GM12878 (cell line): Measurements from ENCODE around the gene KRTAP10-2. TPM values are rescaled to one million over a fixed set of nuclear protein-coding genes. Genes with fewer than 3 reads are reported as not detected.

ENCODE experiments used
- ATAC-seq: fragments of 200-7000 bp; cut with Tn5 transposase; 3 replicates; pipeline ENCODE4 v1.9.1; 2020; ENCODE audit warnings: mild to moderate bottlenecking, moderate library complexity
- BruUV-seq: library from RNA; stranded (reverse); fragments of 400-500 nt; replicated peaks from 2 replicates; lab custom pipeline; 2021; lab: Mats Ljungman, UMichigan
- CTCF ChIA-PET: fragments of 300-600 bp; sonication (Branson Sonifier 250); formaldehyde crosslinking; extraction: SDS; loops from one replicate; lab custom pipeline; 2021; ENCODE audit warnings: inconsistent platforms; lab: Yijun Ruan, JAX
- POLR2A ChIA-PET: fragments of 350-600 bp; formaldehyde crosslinking; extraction: SDS; loops from one replicate; lab custom pipeline; 2021; ENCODE audit warnings: inconsistent platforms; lab: Charles Lee
- RAD21 ChIA-PET: fragments of 300-600 bp; sonication (Branson Sonifier 250); formaldehyde crosslinking; loops from one replicate; lab custom pipeline; 2023; ENCODE audit warnings: antibody characterized with exemption; ENCODE audit not compliant: unreplicated experiment; lab: Charles Lee
- SMC1A ChIA-PET: fragments of 300-600 bp; sonication (Branson Sonifier 250); formaldehyde crosslinking; loops from one replicate; lab custom pipeline; 2023; ENCODE audit not compliant: unreplicated experiment, uncharacterized antibody; lab: Charles Lee
- DNase-seq: peaks from one replicate; pipeline ENCODE4 v3.0.0-alpha.2; 2011; ENCODE audit warnings: low read depth, low spot score
- FAIRE-seq: peaks from 3 replicates; lab custom pipeline; 2011; peaks lifted over from hg19 to GRCh38; lab: Jason Lieb, UNC
- H2AFZ ChIP-seq: 2 replicates; pipeline ENCODE4 v1.6.0; 2011; ENCODE audit warnings: low read depth, low read length, control low read depth; ENCODE audit not compliant: control insufficient read depth
- H3K27ac ChIP-seq: 2 replicates; pipeline ENCODE4 v1.5.1; 2011; ENCODE audit warnings: control low read depth; ENCODE audit not compliant: control insufficient read depth, insufficient read depth
- H3K27me3 ChIP-seq, 2 experiments: replicated peaks in 1 of 2; 2 replicates each; pipeline versions ENCODE4 v1.6.0 to v1.6.1; 2011; ENCODE audit warnings: low read length in 1 of 2; ENCODE audit not compliant: control insufficient read depth in 2 of 2, insufficient read depth in 2 of 2
- H3K36me3 ChIP-seq, 2 experiments: 2 replicates each; pipeline ENCODE4 v1.5.1; 2011; ENCODE audit warnings: low read length in 1 of 2; ENCODE audit not compliant: control insufficient read depth in 2 of 2, insufficient read depth in 2 of 2
- H3K4me1 ChIP-seq: 2 replicates; pipeline ENCODE4 v1.6.1; 2011; ENCODE audit warnings: mild to moderate bottlenecking, low read length, moderate library complexity, mixed read lengths; ENCODE audit not compliant: control insufficient read depth, insufficient read depth
- H3K4me2 ChIP-seq: 2 replicates; pipeline ENCODE4 v1.6.0; 2011; ENCODE audit warnings: control low read depth; ENCODE audit not compliant: control insufficient read depth, insufficient read depth
- H3K4me3 ChIP-seq: fragments of 200-600 bp; sonication (generic); 2 replicates; pipeline ENCODE4 v1.5.1; 2016
- H3K79me2 ChIP-seq: 2 replicates; pipeline ENCODE4 v1.6.0; 2011; ENCODE audit warnings: low read length; ENCODE audit not compliant: control insufficient read depth, insufficient read depth
- H3K9ac ChIP-seq: 2 replicates; pipeline ENCODE4 v1.8.0; 2011; ENCODE audit warnings: low read length, control low read depth, mixed read lengths; ENCODE audit not compliant: control insufficient read depth, insufficient read depth
- H3K9me3 ChIP-seq: replicated peaks from 3 replicates; pipeline ENCODE4 v1.5.1; 2011; ENCODE audit warnings: mild to moderate bottlenecking, low read length; ENCODE audit not compliant: control insufficient read depth, insufficient read depth
- H4K20me1 ChIP-seq: 2 replicates; pipeline ENCODE4 v1.6.0; 2011; ENCODE audit not compliant: control insufficient read depth, insufficient read depth
- E4F1 ChIP-seq: fragments of 450-650 bp; IDR thresholded peaks from 2 replicates; pipeline ENCODE4 v1.6.1; 2018; ENCODE audit warnings: borderline replicate concordance, mild to moderate bottlenecking; ENCODE audit not compliant: partially characterized antibody
- FOXK2 ChIP-seq: fragments of 450-650 bp; IDR thresholded peaks from 2 replicates; pipeline ENCODE4 v1.6.1; 2017; ENCODE audit warnings: mild to moderate bottlenecking, moderate library complexity
- GABPA ChIP-seq: IDR thresholded peaks from 2 replicates; pipeline ENCODE4 v1.6.1; 2014; ENCODE audit warnings: antibody characterized with exemption, low read depth, mild to moderate bottlenecking, inconsistent platforms
- HSF1 ChIP-seq: fragments of 150-350 bp; IDR thresholded peaks from 2 replicates; pipeline ENCODE4 v1.6.1; 2014; ENCODE audit warnings: mild to moderate bottlenecking, low read depth, low read length
- KAT2A ChIP-seq: conservative IDR thresholded peaks from 2 replicates; pipeline ENCODE4 v1.6.1; 2011; ENCODE audit warnings: low read depth, low read length; ENCODE audit not compliant: control insufficient read depth
- MTA2 ChIP-seq: fragments of 450-650 bp; IDR thresholded peaks from 2 replicates; pipeline ENCODE4 v1.6.1; 2016; ENCODE audit warnings: low read depth, mild to moderate bottlenecking, moderate library complexity
- NFXL1 ChIP-seq: fragments of 450-650 bp; IDR thresholded peaks from 2 replicates; pipeline ENCODE4 v1.6.1; 2017; ENCODE audit warnings: antibody characterized with exemption, mild to moderate bottlenecking, borderline replicate concordance
- NR2C2 ChIP-seq: IDR thresholded peaks from 2 replicates; pipeline ENCODE4 v1.6.1; 2011; ENCODE audit warnings: borderline replicate concordance, low read depth; ENCODE audit not compliant: control insufficient read depth, insufficient read length
- NRF1 ChIP-seq: conservative IDR thresholded peaks from 2 replicates; pipeline ENCODE4 v1.6.1; 2011; ENCODE audit warnings: mild to moderate bottlenecking, low read depth, low read length, improper control_type of control experiment
- PKNOX1 ChIP-seq: fragments of 450-650 bp; IDR thresholded peaks from 2 replicates; pipeline ENCODE4 v1.6.1; 2016; ENCODE audit warnings: mild to moderate bottlenecking
- RB1 ChIP-seq: fragments of 450-650 bp; formaldehyde crosslinking; IDR thresholded peaks from 2 replicates; pipeline ENCODE4 v1.6.1; 2017; ENCODE audit warnings: mild to moderate bottlenecking, borderline replicate concordance
- ZBTB33 ChIP-seq: fragments of 450-650 bp; IDR thresholded peaks from 2 replicates; pipeline ENCODE4 v1.6.1; 2017; ENCODE audit warnings: mild to moderate bottlenecking
- ZNF207 ChIP-seq: fragments of 450-650 bp; IDR thresholded peaks from 2 replicates; pipeline ENCODE4 v1.6.1; 2014; ENCODE audit warnings: antibody characterized with exemption, mild to moderate bottlenecking, borderline replicate concordance
- WGBS: methylation state at CpG from one replicate; pipeline ENCODE4 v1.1.6; 2016; ENCODE audit warnings: low lambda C conversion rate; ENCODE audit not compliant: insufficient replicate concordance, insufficient coverage; ENCODE audit errors: missing lambda C conversion rate; 5-methylcytosine and 5-hydroxymethylcytosine counted together
- in situ Hi-C: fragments of 300-500 bp; cut with MboI; formaldehyde crosslinking; loops from 9 replicates; pipeline ENCODE4 v1.14.3; 2018; ENCODE audit warnings: mixed read lengths
- intact Hi-C: fragments of 100-400 bp; cut with micrococcal nuclease; formaldehyde crosslinking; loops from one replicate; pipeline ENCODE4 v1.14.2; 2022; ENCODE audit not compliant: unreplicated experiment
- polyA plus RNA-seq, 11 experiments: library from polyadenylated mRNA; depleted of rRNA in 4 of 11; unstranded in 6 of 11; stranded (reverse) in 5 of 11; fragments of >200 nt; fragmentation: Nextera tagmentation in 4 of 11; fragmentation: Illumina TruSeq in 1 of 11; extraction: Ambion mirVana in 4 of 11; extraction: Trizol in 1 of 11; gene quantifications; 1 replicate in 1 of 11; 2 replicates in 10 of 11; pipeline versions ENCODE4 v1.2.1 to v1.2.3, GENCODE V29; 2011 to 2016; ENCODE audit warnings: inconsistent platforms in 2 of 11, missing spikeins in 2 of 11, low read depth in 1 of 11
- total RNA-seq, 4 experiments: library from RNA; depleted of rRNA in 3 of 4; stranded (reverse); fragments of >200 nt in 3 of 4; fragmentation: Illumina TruSeq in 1 of 4; extraction: Trizol in 1 of 4; gene quantifications; 2 replicates each; pipeline versions ENCODE4 v1.2.1 to v1.2.3, GENCODE V29; 2013 to 2021
- TF ChIP-seq, protein P1 (sequence below): fragments of 450-650 bp; IDR thresholded peaks from 2 replicates; pipeline ENCODE4 v1.6.1; 2014; ENCODE audit warnings: mild to moderate bottlenecking

The KRTAP10-2 gene
- total and polyA plus RNA-seq, 10 of the 15 experiments (the other 5 are each of a cell fraction or from before 2014, with no cell fraction given): not detected

GRCh38 chr21:44569861-44570517 lies 18.7 kb upstream of the KRTAP10-2 start:
- DNase-seq: no peak
- ATAC-seq: no peak
- in situ Hi-C loops (no loop called here), intact Hi-C loops (no loop called here)
- no peak for FAIRE-seq
- BruUV-seq: no TSS peak
- Histone ChIP-seq H2AFZ (no peak overlapping the region), H3K4me1 (no peaks in the 10 kb centered on the region), H3K27me3 (no peaks in the 10 kb centered on the region), H4K20me1 (no peaks in the 10 kb centered on the region), H3K4me3 (no peak overlapping the region), H3K79me2 (no peaks in the 10 kb centered on the region), H3K4me2 (no peak overlapping the region), H3K9ac (no peak overlapping the region), H3K36me3 (no peaks in the 10 kb centered on the region), H3K27ac (no peak overlapping the region), H3K9me3 (no peaks in the 10 kb centered on the region; the same call in 2 of the 3 replicates)
- ChIA-PET RAD21 (no interaction called here), SMC1A (no interaction called here), CTCF (no interaction called here), POLR2A (no interaction called here)
- 61% methylated on average over 12 of the region's 12 CpGs for WGBS
- TF ChIP-seq NR2C2 (no peak), HSF1 (no peak), NFXL1 (no peak), RB1 (no peak), NRF1 (no peak), ZNF207 (no peak), PKNOX1 (no peak), E4F1 (no peak), MTA2 (no peak), FOXK2 (no peak), ZBTB33 (no peak), KAT2A (no peak), GABPA (no peak)
- TF ChIP-seq, protein P1, sequence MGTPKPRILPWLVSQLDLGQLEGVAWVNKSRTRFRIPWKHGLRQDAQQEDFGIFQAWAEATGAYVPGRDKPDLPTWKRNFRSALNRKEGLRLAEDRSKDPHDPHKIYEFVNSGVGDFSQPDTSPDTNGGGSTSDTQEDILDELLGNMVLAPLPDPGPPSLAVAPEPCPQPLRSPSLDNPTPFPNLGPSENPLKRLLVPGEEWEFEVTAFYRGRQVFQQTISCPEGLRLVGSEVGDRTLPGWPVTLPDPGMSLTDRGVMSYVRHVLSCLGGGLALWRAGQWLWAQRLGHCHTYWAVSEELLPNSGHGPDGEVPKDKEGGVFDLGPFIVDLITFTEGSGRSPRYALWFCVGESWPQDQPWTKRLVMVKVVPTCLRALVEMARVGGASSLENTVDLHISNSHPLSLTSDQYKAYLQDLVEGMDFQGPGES: no peak
